Gastroesophageal sphincter (tissue), 4 donors: ENCODE results near the gene MNT. TPM values are rescaled to one million over a fixed set of nuclear protein-coding genes. Genes with fewer than 3 reads are reported as not detected.

Experiments used
- ATAC-seq: fragments of 150-250 bp; one replicate; pipeline ENCODE4 v1.9.1; 2016; ENCODE audit warnings: mild to moderate bottlenecking, moderate library complexity
- H3K27ac ChIP-seq, 4 donors: fragments of 200-600 bp; sonication (generic) in 3 of 4; 1 replicate in 3 of 4; 2 replicates in 1 of 4; pipeline ENCODE4 v1.5.1; 2016 to 2019
- H3K27me3 ChIP-seq: fragments of 200-600 bp; sonication (generic); one replicate; pipeline ENCODE4 v1.5.1; 2019
- H3K36me3 ChIP-seq, 2 donors: fragments of 200-600 bp; sonication (generic); one replicate each; pipeline ENCODE4 v1.5.1; 2019; ENCODE audit warnings: control low read depth in 1 of 2
- H3K4me1 ChIP-seq, 3 donors: fragments of 200-600 bp; sonication (generic); 1 replicate in 2 of 3; 2 replicates in 1 of 3; pipeline ENCODE4 v1.5.1; 2016 to 2019; ENCODE audit warnings: control low read depth in 2 of 3
- H3K4me3 ChIP-seq, 2 donors: fragments of 200-600 bp; sonication (generic); one replicate each; pipeline ENCODE4 v1.5.1; 2019; ENCODE audit warnings: mild to moderate bottlenecking in 1 of 2, moderate library complexity in 1 of 2
- H3K9me3 ChIP-seq, 3 donors: fragments of 200-600 bp; sonication (generic); one replicate each; pipeline ENCODE4 v1.5.1; 2017 to 2019; ENCODE audit warnings: control low read depth in 2 of 3
- EP300 ChIP-seq: sonication (generic); formaldehyde crosslinking; IDR thresholded peaks from one replicate; pipeline ENCODE4 v1.6.1; 2017; ENCODE audit warnings: antibody characterized with exemption, mild to moderate bottlenecking
- POLR2A ChIP-seq, 2 donors: fragments of 450-650 bp; IDR thresholded peaks; one replicate each; pipeline ENCODE4 v1.6.1; 2017; ENCODE audit warnings: antibody characterized with exemption in 2 of 2, mild to moderate bottlenecking in 2 of 2, moderate library complexity in 1 of 2
- POLR2AphosphoS5 ChIP-seq: sonication (generic); formaldehyde crosslinking; IDR thresholded peaks from one replicate; pipeline ENCODE4 v1.6.1; 2017; ENCODE audit warnings: antibody characterized with exemption
- WGBS, 2 donors: methylation state at CpG; one replicate each; pipeline ENCODE4 v1.1.5; 2018; ENCODE audit warnings: low coverage in 1 of 2; 5-methylcytosine and 5-hydroxymethylcytosine counted together
- total RNA-seq, 4 donors: library from RNA; depleted of rRNA; stranded (reverse); fragments of >200 nt; gene quantifications; one replicate each; pipeline ENCODE4 v1.1.0, GENCODE V29; 2016
- TF ChIP-seq, protein P1 (sequence below), 4 experiments: fragments of 200-600 bp in 2 of 4; fragments of 450-650 bp in 2 of 4; sonication (generic) in 1 of 4; IDR thresholded peaks; one replicate each; pipeline ENCODE4 v1.5.1; 2017 to 2019; ENCODE audit warnings: antibody characterized with exemption in 4 of 4, mild to moderate bottlenecking in 2 of 4, moderate library complexity in 2 of 4

The MNT gene
- total RNA-seq, 4 donors from 2014 or later: 11.8 to 12.7 (median 12.3) TPM

DNA sequence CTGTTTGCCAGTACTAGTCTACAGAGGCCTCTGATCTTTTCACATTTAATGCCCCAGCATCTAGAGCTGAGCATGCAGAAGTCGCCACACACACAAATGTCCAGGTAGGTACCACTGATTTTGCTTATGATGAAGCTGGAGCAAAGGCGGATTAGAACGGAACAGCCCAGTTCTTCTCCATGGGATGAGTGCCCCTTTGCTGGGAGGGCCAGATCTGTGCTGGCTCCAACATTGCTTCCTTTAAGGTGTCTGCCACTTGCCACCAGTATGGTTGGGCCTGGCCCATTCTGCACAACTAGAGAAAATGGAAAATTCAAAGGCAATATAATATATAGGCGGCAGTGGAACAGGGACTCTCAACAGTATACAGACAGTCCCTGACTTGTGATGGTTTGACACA is 2.2 kb upstream of the MNT start:
- WGBS, 2 donors: 85 to 100% methylated on average over 1 to 4 of the region's 4 CpGs
- TF ChIP-seq, protein P1, sequence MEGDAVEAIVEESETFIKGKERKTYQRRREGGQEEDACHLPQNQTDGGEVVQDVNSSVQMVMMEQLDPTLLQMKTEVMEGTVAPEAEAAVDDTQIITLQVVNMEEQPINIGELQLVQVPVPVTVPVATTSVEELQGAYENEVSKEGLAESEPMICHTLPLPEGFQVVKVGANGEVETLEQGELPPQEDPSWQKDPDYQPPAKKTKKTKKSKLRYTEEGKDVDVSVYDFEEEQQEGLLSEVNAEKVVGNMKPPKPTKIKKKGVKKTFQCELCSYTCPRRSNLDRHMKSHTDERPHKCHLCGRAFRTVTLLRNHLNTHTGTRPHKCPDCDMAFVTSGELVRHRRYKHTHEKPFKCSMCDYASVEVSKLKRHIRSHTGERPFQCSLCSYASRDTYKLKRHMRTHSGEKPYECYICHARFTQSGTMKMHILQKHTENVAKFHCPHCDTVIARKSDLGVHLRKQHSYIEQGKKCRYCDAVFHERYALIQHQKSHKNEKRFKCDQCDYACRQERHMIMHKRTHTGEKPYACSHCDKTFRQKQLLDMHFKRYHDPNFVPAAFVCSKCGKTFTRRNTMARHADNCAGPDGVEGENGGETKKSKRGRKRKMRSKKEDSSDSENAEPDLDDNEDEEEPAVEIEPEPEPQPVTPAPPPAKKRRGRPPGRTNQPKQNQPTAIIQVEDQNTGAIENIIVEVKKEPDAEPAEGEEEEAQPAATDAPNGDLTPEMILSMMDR (IDR thresholded peaks at IDR 0.05): no peak
- TF ChIP-seq POLR2AphosphoS5: no peak
- TF ChIP-seq POLR2A (IDR thresholded peaks at IDR 0.05): no peak
- no peak for TF ChIP-seq EP300
- no peak for ATAC-seq
- H3K27me3 ChIP-seq: no peaks in the 10 kb centered on the region
- no peaks in the 10 kb centered on the region for H3K36me3 ChIP-seq
- H3K4me3 ChIP-seq: no peak overlapping the region
- peak overlapping the region; percentile 74 to 100 (median 100) for H3K27ac ChIP-seq
- peaks cover 0 to 72% (median 53%) of the 10 kb centered on the region in 3 donors for H3K4me1 ChIP-seq
- H3K9me3 ChIP-seq: no peaks in the 10 kb centered on the region

DNA sequence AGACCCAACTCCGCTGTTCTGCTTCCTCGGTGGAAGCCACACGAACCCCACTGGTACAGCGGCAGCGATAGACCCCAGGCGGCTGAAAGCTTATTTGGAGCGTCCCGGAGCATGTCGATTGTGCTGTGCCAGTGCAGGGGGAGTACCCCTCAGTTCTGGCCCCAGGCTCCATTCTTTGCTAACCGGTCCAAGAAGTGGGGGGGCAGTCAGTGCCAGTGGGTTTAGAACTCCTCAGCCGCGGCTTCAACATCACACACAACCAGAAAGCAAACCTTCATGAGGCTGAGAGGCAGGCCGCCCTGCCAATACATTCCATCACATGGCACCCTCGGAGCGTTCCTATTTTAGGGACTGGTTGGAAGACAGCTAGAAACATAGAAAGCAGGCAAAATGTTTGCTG is 1.7 kb upstream of the MNT start:
- H3K27ac ChIP-seq: peak overlapping the region; percentile 74 to 100 (median 100)
- no peaks in the 10 kb centered on the region for H3K9me3 ChIP-seq
- no peaks in the 10 kb centered on the region for H3K27me3 ChIP-seq
- peak overlapping the region; percentile 89 to 100 for H3K4me3 ChIP-seq
- H3K4me1 ChIP-seq: peaks cover 0 to 74% (median 57%) of the 10 kb centered on the region in 3 donors
- WGBS, 2 donors: 10 to 14% methylated on average over 2 to 5 of the region's 15 CpGs
- TF ChIP-seq POLR2A (IDR thresholded peaks at IDR 0.05): no peak
- no peak for TF ChIP-seq EP300
- no peak for TF ChIP-seq POLR2AphosphoS5
- TF ChIP-seq, protein P1 (IDR thresholded peaks at IDR 0.05): no peak
- H3K36me3 ChIP-seq: no peaks in the 10 kb centered on the region
- ATAC-seq: no peak

DNA sequence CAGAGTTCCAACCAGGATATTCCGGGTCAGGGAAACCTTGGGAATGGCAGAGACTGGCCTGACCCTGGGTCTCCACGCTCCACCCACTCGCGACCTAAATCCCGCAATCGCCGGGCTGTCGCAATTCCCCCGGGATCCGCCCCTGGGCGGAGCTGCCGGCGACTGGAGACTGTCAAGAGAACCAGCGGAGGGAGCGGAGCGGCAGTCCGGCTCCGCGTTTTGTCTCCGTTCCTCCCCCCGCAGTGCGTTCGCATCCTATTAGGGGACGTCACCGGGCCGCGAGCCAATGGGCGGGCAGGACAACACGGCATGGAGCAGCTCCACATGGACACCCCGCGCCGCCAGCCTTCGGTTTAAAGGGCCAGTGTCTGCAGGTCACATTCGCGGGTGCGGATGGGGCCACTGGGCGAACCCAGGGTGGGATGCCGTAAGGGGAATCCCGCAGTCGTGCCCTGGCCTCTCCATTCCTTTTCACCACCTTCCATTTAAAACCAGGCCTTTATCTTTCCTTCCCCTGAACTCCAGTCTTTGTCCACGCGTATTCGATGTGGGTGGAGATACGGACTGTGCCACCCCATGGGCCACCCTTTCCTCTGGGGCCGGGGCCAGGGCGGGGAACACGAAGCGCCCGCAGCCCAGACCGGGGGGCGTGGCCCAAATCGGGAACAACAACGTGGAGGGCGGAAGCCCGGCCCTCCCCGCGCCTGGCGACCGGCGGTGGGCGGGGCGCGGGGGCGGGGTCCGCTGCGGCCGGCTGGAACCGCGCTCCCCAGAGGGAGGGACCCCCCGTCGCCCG is 764 bp upstream of the MNT start:
- Histone ChIP-seq H3K9me3 (no peaks in the 10 kb centered on the region), H3K27me3 (no peaks in the 10 kb centered on the region), H3K27ac (peak overlapping the region; percentile 97 to 100 (median 100)), H3K4me1 (peaks cover 0 to 74% (median 54%) of the 10 kb centered on the region in 3 donors), H3K4me3 (peak overlapping the region; percentile 89 to 100), H3K36me3 (no peaks in the 10 kb centered on the region)
- ATAC-seq: peak; percentile 68
- 0% methylated on average over 6 to 8 of the region's 72 CpGs for WGBS, 2 donors
- TF ChIP-seq POLR2AphosphoS5 (peak; percentile 82), EP300 (peak; percentile 24), POLR2A (IDR thresholded peaks at IDR 0.05) (peak in 1 of 2 donors; percentile 25)
- TF ChIP-seq, protein P1 (IDR thresholded peaks at IDR 0.05): no peak

DNA sequence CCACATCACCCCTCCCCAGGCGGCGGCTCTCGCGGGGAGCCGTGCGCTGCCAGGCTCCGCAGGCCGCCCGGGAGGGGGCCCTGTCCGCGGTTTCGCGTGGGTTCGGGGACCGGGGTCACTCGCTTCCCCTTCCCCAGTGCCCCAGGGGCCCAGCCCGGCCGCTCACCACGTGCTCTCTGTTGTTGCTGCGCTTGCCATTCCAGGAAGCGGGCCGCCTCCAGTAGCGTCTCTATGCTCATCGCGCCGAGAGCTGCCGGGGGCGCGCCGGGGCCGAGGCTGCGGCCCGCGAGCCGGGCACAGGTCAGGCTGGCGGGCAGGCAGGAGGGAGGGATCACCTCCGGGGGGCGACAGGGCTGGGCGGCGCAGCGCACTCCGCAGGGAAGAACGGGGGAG is 390 bp downstream of the MNT start:
- H3K27ac ChIP-seq: peak overlapping the region; percentile 97 to 100 (median 100)
- no peak for TF ChIP-seq EP300
- TF ChIP-seq, protein P1 (IDR thresholded peaks at IDR 0.05): peak in 1 of 4 experiments; percentile 8
- no peak for TF ChIP-seq POLR2A (IDR thresholded peaks at IDR 0.05)
- no peak for TF ChIP-seq POLR2AphosphoS5
- H3K36me3 ChIP-seq: no peaks in the 10 kb centered on the region
- no peak for ATAC-seq
- peaks cover 0 to 74% (median 57%) of the 10 kb centered on the region in 3 donors for H3K4me1 ChIP-seq
- no peaks in the 10 kb centered on the region for H3K27me3 ChIP-seq
- WGBS, 2 donors: 3% methylated on average over 14 of the region's 43 CpGs; no CpG with 5 or more reads in 1 of the 2 donors
- H3K9me3 ChIP-seq: no peaks in the 10 kb centered on the region
- peak overlapping the region; percentile 89 to 100 for H3K4me3 ChIP-seq
